Prostate gland (tissue), 2 donors: ENCODE measurements around the gene OSBPL9.

Experiments
- CTCF ChIP-seq, 4 experiments: fragments of 200-600 bp in 2 of 4; fragments of 450-650 bp in 2 of 4; sonication (generic) in 2 of 4; IDR thresholded peaks; 1 replicate in 3 of 4; 2 replicates in 1 of 4; pipeline ENCODE4 v1.5.1; 2016 to 2019; ENCODE audit warnings: antibody characterized with exemption in 4 of 4, mild to moderate bottlenecking in 2 of 4, moderate library complexity in 2 of 4
- POLR2AphosphoS5 ChIP-seq: sonication (generic); formaldehyde crosslinking; IDR thresholded peaks from one replicate; pipeline ENCODE4 v1.6.1; 2017; ENCODE audit warnings: antibody characterized with exemption

- TF ChIP-seq POLR2AphosphoS5 (no peak), CTCF (IDR thresholded peaks at IDR 0.05) (no peak)
These were observed 139.4 kb downstream of the OSBPL9 start for GRCh38 chr1:51756290-51756689.
